Measurements from ENCODE around the gene XIAP.
"Not testable (repeated sequence)": the region's sequence is repeated elsewhere in the genome, so short reads cannot be mapped to it uniquely, and the experiment has no call there.

The XIAP gene

DNA sequence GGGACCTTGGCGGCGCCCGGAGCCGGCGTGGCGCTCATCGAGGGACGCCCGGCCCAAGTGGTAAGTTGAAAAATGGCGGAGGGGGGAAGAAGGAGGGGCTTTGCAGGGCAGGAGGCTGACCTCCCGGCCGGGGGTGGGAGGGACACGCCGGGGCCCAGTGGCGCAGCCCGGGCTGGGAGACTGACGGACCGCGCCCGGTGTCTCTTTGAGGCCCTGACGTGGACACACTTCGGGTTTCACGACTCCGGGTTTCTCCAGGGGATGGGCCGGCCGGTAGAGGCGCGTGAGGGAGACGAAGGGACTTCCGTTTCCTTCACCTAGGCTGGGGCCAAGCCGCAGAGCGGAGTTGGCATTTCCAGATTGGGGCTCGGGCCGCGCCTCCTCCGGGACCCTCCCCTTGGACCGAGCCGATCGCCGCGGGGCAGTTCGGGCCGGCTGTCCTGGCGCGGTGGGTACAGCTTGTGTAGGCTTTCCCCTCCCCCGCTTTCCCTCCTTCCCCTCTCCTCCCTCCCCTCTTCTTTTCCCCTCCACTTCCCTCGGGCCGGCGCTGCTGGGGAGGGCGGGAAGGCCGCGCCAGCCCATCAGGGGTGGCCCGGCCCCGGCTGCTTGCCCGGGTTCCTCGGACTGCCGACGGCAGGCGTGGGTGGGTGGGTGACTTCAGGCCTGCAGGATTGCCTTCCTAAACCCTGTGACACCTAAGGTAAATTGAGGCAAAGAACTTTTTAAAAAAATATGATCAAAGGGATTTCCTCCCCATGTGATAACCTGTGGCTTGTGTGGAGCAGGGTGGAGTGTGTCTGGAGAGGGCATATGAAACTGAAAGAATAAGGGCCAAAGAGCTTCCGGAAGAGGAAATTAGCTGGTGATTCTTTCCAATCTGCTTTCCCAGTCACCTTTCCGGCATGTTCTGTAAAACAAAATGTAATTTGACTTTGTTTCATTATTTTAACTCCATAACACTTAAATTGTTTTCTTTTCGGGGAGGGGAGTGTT, at the start of gene XIAP:
TSS of gene XIAP (plus strand) at position 208 of the 993 bp plus-strand sequence. CDS start 25,610 bp downstream, outside the sequence.
- DNase-seq (ENCODE audit: low read depth), result peak; percentile 92

DNA sequence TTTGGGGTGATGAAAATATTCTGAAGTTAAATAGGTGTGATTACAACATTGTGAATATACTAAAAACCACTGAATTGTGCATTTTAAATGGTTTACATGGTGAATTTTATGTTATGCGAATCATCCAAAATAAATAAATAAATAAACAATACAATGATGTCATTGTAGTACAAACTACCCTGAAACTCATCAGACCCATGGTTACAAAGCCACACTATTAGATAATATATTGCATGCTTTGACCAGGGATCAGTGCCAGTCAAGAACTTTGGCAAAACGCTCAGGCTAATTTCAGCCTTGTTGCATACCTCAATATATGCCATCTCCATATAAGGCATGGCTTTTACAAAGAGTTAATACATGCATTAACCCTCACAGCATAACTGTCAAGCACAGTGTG, 45.5 kb upstream of the XIAP start:
- DNase-seq (ENCODE audit: low read depth), result no peak

DNA sequence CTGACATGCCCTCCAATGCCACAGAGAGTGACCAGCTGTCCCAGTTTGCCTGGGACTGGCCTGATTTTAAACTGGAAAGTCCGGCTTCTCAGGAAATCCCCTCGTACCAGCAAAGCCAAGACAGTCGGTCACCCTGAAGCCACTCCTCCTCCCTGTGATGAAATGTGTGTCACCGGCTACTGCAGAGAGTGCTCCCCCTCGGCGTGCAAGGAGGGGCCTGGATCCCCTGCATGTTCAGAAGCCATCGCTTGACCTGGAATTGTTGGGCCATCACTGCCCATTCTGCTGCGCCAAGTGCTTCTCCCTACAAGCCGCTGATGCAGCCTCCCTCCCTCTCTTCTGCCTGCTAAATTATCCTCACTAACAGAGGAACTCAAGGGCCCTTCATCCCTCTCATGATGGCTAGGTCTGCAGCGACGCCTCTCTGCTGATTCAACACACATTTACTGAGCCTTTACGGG, 44.9 kb upstream of the XIAP start:
- not testable (repeated sequence) for DNase-seq (ENCODE audit: low read depth)

DNA sequence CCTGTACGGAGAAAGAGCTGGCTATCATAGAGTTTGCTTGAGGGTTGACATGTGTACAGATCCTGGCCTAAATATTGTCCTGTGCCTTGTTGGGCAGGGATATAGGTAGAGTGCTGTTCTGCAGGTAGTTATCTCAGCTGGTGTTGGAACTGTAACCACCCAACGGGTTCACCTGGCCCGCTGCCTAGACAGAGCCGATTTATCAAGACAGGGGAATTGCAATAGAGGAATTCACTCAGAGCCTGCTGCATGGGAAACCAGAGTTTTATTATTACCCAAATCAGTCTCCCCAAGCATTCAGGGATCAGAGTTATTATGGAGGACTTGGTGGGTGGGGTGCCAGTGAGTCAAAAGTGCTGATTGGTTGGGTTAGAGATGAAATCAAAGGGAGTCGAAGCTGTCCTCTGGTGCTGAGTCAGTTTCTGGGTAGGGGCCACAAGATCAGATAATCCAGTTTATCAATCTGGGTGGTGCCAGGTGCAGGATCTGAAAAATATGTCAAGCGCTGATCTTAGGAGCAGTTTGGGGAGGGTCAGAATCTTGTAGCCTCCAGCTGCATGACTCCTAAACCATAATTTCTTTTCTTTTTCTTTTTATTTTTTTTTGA, 42.5 kb upstream of the XIAP start:
- no peak for DNase-seq (ENCODE audit: low read depth)

DNA sequence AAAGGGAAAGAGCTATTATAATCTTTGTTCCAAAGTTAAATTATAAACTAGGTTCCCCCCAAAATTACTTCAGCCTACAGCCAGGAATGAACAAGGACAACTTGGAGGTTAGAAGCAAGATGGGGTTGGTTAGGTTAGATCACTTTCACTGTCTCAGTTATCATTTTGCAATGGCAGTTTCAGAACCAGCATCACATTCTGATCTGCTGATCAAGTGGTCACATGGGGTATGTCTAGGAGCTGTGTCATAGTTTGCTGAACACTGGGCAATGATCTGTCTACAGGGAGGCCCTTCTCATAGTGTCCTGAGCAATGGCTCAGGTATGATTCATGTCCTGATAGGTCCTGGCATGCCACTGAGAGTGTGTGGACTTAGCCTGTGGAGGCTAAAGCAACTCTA, 41.6 kb upstream of the XIAP start:
- peak; percentile 69 for DNase-seq (ENCODE audit: low read depth)

DNA sequence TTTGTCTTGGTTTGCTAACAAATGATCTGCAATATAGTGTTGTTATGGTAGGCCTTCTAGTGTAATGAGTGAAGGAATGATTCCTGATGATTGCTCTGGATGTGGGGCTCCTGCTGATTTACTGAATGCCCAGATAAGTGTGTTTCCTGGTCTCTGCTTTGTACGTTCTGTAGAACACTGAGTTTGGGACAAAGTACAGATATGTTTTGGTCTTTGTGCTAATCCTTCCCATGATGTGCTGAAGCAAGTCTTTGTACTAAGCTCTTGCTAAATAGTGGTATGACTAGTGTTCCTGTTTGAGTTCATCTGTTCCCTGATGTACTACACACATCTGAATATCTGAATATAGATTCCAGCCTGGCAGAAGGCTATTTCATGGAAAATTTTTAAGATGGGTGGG, 36.9 kb upstream of the XIAP start:
- no peak for DNase-seq (ENCODE audit: low read depth)

DNA sequence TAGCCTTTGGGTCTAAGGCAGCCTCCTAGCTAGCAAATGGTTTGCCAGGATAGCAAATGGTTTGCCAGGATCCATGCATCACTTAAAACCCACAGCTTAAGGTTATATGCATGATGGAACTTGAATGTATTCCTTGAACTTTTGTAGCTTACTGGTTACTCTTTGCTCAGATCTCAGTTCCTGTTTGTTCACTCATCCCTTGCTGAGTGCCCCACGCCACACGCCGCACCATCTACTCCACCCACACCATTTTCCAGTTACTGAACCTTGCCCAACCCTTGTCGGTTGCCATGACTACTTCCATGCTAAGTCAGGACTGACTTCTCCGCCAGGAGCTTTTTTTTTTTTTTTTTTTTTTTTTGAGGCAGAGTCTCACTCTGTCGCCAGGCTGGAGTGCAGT, 29.5 kb upstream of the XIAP start:
- no peak for DNase-seq (ENCODE audit: low read depth)

DNA sequence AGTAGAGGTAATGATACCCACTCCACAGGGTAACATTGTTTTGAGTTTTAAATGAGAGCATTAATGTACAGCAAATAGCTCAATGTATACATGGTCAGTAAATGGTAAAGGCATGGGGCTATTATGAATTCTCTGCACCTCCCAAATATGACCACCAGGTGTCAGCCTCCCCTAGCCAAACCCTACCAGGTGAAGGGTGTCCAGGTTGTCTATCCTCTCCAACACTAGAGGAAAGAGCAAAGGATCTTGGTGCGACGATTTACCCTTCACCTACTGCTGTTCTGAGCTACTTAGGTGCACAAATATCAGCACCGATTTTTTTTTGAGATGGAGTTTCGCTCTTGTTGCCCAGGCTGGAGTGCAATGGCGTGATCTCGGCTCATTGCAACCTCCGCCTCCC, 26.5 kb upstream of the XIAP start:
- peak; percentile 56 for DNase-seq (ENCODE audit: low read depth)

DNA sequence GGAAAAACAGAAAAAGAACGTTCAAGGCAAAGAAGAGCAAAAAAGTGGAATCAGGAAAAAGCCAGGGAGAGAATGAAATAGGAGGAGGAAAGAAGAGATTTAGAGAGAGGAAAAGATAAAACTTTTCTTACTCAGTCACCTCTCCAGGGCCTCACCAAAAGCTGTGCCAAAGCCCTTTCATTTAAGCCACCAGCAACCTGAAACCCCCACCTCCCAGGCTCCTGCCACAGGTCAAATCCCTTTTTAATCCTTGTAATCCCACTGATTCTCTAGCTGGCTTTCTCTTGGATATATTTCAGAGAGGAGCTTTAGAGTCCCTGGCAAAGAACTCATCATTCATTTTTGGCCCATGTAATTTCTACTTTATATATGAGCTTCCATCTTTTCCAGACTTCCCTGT, 25.7 kb upstream of the XIAP start:
- no peak for DNase-seq (ENCODE audit: low read depth)

DNA sequence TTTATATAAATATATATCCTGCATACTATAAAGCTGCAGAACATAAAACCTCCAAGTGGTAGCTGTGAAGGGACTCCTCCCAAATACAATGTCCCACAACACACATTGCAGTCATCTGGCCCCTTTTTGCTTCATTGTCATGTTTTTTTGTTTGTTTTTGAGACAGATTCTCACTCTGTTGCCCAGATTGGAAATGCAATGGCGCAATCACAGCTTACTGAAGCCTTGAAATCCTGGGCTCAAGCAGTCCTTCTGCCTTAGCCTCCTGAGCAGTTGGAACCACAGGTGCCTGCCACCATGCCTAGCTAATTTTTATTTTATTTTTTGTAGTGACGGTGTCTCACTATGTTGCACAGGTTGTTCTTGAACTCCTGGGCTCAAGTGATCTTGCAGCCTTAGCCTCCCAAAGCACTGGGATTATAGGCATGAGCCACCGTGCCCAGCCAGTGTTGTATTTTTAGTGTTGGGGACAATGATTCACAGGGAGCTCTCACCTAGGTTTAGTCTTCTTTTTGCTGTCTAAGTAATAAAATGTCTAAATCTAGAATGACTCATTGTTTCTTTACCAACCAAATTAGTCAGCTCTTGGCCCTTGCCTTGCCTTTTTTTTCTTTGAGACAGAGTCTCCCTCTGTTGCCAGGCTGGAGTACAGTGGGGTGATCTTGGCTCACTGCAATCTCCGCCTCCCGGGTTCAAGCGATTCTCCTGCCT, 24.0 kb upstream of the XIAP start:
- peak; percentile 74 for DNase-seq (ENCODE audit: low read depth)

DNA sequence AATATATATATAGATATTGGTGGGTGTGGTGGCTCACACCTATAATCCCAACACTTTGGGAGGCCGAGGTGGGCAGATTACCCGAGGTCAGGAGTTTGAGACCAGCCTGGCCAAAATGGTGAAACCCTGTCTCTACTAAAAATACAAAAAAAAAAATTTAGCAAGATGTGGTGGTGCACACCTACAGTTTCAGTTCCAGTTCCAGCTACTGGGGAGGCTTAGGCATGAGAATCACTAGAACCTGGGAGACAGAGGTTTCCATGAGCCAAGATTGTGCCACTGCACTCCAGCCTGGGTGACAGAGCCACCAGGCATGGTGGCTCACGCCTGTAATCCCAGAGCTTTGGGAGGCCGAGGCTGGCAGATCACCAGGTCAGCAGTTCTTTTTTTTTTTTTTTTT, 14.7 kb upstream of the XIAP start:
- not testable (repeated sequence) for DNase-seq (ENCODE audit: low read depth)

DNA sequence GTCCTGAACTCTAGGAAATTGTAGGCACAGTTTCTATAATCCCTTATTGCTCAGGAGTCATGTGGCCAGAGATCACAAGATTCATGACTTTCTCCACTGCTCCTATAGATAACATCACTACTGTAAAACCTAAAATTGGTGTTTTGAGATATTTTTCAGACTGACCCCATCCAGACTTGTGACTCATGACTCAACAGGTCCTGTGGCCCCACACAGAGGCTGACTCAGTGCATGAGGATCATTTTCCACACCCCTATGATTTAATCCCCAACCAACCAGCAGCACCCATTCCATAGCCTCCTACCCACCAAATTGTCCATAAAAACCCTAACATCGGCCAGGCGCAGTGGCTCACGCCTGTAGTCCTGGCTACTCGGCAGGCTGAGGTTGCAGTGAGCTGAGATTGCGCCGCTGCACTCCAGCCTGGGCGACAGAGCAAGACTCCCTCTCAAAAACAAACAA, 13.2 kb upstream of the XIAP start:
- peak; percentile 85 for DNase-seq (ENCODE audit: low read depth)

DNA sequence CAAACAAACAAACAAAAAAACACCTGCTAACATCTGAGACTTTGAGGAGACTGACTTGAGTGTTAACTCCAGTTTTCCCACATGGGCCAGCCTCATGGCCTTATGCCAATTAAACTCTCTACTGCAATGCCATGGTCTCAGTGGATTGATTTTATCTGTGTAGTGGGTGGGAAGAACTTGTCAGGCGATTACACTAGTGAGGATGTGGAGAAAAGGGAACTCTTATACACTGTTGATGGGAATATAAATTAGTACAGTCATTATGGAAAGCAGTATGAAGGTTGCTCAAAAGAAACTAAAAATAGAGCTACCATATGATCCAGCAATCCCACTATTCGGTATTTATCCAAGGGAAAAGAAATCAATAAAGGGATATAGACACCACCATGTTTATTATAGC, 12.8 kb upstream of the XIAP start:
- no peak for DNase-seq (ENCODE audit: low read depth)

DNA sequence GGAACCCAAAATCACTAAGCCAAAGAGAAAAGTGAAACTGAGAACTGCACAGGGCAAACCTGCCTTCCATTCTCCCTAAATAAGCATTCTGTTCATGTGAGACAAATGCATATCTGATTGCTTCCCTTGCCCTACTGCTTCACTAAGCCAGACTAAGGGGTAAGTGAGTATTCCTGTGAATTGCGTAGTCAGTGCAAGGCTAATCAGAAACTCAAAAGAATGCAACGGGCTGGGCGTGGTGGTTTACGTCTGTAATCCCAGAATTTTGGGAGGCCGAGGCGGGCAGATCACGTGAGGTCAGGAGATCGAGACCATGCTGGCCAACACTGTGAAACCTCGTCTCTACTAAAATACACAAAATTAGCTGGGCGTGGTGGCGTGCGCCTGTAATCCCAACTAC, 10.8 kb upstream of the XIAP start:
- DNase-seq (ENCODE audit: low read depth), result no peak

DNA sequence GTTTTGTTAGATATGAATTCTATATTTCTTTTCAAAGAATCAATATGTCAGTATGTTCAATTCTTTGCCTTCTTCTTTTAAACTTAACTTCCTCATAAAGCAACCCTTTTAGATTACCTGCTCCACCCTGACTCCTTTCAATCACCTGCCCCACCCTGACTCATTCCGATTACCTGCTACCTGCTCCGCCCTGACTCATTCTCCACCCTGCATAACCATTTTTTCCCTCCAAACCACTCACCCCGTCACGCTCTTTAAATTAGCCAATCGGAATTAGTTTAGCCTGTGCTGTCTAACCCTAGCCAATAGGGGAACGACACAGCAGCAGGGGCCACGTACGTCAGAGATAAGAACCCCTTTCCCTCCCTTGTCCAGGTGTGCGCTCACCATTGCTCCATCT, 9.9 kb upstream of the XIAP start:
- not testable (repeated sequence) for DNase-seq (ENCODE audit: low read depth)

DNA sequence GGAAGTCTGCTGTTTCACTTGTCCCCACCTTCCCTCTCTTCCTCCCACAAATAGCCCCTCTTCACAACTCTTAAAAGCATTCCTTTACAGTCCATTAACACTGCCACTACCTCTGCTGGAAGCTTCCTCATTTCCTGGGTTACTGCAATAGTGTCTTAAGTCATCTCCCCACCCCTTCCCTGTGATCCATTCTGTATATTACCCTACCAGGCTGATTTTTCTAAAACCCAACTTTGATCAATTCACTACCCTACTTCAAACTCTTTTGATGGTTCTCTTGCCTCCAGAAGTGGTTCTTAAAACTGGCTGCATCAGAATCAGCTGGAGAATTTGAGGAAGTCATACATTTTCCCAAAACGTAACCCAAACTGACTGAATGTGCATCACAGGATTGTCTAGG, 8.8 kb upstream of the XIAP start:
- DNase-seq (ENCODE audit: low read depth), result no peak

DNA sequence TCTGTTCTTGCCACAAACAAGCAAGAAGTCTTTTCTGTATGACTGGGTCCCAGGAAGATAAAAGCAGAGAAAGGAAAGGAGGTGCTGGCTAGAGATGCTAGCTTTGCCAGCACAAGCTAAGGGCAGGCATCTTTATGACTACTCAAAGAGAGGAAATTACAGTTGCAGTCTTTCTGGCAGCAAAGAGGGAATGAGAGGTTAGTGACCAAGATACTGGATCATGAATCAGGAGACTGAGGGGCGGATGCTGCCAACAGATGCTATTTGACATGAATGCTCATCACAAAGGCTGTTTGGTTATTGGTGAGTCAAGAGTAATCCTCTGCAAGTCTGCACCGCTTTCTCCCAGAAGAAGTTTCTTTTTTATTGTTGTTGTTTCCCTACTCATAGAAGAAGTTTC, 5.5 kb upstream of the XIAP start:
- peak; percentile 61 for DNase-seq (ENCODE audit: low read depth)

DNA sequence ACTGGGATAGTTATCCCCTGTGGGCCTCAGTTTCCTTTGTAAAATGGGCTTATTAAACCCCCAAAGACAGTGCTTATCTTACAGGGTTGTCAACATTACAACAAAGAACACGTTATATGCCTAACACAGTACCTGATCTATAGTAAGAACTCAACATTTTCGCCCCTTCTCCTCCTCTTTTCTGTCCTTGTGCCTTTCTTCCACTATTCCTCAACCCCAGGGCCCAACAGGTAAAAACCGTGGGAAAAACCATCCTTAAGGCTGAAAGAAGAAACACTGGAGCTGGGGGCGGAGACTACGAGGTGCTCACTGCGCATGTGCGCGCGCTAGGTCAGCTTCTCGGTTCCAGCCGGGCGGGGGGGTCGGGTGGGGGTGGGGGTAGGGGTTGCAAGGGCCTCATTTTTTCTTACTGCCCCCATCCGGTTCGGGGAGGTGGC, 426 bp upstream of the XIAP start:
- DNase-seq (ENCODE audit: low read depth), result no peak

DNA sequence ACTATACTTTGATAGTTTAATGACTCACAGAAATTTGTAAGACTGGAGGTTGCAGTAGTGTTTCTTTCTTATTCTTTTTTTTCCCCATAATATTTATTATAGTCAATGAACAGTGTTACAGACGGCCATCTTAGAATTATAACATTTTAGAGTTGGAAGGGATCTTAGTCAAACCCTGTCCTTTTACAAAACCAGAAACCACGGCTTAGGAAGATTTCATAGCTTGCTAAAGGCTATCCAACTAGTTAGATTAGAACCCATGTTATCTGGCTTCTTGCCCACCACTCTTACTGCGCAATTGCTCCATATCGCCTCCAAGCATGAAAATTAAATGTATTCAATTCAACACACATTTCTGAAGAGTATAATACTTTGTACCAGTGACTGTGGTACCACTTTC, 1.1 kb downstream of the XIAP start:
- DNase-seq (ENCODE audit: low read depth), result peak; percentile 27

DNA sequence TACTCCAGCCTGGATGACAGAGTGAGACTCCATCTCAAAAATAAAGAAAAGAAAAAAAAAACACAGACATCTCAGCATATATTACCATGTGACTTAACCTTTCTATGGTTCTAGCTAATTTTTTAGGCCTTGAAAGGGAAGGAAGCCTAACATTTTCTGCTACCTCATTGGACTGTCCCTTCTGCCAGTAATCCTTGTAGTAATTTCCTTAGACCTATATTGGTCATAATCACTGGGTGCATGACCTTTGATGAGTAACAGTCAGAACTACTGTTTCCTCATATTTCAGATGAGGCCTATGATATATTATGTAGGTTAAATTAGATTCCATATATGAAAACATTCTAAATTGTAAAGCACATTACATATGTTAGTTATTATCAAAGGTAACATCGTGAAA, 9.6 kb downstream of the XIAP start:
- DNase-seq (ENCODE audit: low read depth), result peak; percentile 31

DNA sequence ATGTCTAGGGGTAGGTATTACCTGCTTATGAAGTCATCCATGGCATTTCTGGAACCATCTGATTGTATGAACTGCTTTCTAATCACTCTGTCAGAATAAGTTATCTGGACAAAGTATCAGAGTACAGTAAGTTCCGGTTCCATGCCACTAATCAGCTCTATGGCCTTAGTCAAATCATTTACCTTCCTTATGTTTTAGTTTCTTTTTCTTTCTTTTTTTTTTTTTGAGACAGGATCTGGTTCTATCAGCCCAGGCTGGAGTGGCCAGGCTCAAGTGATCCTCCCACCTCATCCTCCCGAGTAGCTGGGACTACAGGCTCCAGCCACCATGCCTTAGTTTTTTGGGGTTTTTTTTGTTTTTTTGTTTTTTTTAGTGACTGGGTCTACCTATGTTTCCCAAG, 11.5 kb downstream of the XIAP start:
- no peak for DNase-seq (ENCODE audit: low read depth)

DNA sequence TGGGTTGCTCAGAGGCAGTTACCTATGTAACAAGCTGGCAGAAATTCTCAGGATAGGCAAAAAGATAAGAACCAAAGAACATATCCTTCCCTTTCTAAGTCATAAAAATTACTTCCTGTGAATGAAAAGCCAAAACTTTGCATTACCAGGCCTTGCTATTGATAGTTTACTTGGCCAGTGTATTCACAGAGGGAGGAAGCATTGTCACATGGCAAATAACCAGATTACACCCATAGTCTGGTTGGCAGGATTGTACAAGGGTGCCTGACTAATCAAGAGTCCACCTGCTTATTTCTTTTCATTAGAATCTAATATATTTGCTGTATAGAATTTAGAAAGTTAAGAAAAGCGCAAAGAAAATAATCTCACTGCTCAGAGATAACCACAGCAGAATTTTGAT, 14.1 kb downstream of the XIAP start:
- DNase-seq (ENCODE audit: low read depth), result no peak

DNA sequence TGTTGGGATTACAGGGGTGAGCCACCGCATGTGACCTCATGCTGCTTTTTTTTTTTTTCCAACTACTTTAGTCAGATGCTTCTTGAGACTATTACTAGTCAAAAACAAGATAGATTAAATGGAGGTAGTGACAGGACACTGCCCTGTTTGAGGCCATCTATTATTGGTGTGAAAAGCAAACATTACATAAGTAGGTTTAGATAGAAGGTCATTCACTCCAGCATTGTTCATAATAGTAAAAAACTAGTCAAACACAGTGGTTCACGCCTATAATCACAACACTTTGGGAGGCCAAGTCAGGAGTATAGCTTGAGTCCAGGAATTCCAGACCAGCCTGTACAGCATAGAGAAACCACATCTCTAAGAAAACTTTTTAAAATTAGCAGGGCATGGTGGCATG, 16.3 kb downstream of the XIAP start:
- DNase-seq (ENCODE audit: low read depth), result no peak
